Ovary (tissue), 9 donors: Measurements from ENCODE around the gene KCTD13. TPM values are rescaled to one million over a fixed set of nuclear protein-coding genes. Genes with fewer than 3 reads are reported as not detected.

Experiments used
- DNase-seq, 5 donors: peaks; one replicate each; pipeline ENCODE4 v3.0.0-alpha.2; 2019 to 2020
- H3K27ac ChIP-seq, 2 donors: fragments of 200-600 bp; one replicate each; pipeline versions ENCODE4 v1.5.1 to v1.8.0; 2019 to 2022
- H3K27me3 ChIP-seq: fragments of 200-600 bp; one replicate; pipeline ENCODE4 v1.8.0; 2022
- H3K36me3 ChIP-seq: fragments of 200-600 bp; sonication (generic); one replicate; pipeline ENCODE4 v1.5.1; 2019
- H3K4me1 ChIP-seq: one replicate; pipeline ENCODE4 v1.8.1; 2013; ENCODE audit warnings: mild to moderate bottlenecking, moderate library complexity; ENCODE audit not compliant: insufficient read depth
- H3K4me3 ChIP-seq: fragments of 200-600 bp; sonication (generic); one replicate; pipeline ENCODE4 v1.5.1; 2017
- H3K9me3 ChIP-seq, 2 donors: fragments of 200-600 bp in 1 of 2; sonication (generic) in 1 of 2; one replicate each; pipeline versions ENCODE4 v1.5.1 to v1.8.1; 2013 to 2019; ENCODE audit warnings: mild to moderate bottlenecking in 1 of 2, moderate library complexity in 1 of 2
- CTCF ChIP-seq, 3 donors: fragments of 450-650 bp in 2 of 3; fragments of 200-600 bp in 1 of 3; IDR thresholded peaks; one replicate each; pipeline versions ENCODE4 v1.5.1 to v1.8.0; 2016 to 2022; ENCODE audit warnings: antibody characterized with exemption in 3 of 3, mild to moderate bottlenecking in 1 of 3
- EP300 ChIP-seq: sonication (generic); formaldehyde crosslinking; IDR thresholded peaks from one replicate; pipeline ENCODE4 v1.6.1; 2017; ENCODE audit warnings: antibody characterized with exemption
- POLR2A ChIP-seq: fragments of 450-650 bp; IDR thresholded peaks from one replicate; pipeline ENCODE4 v1.6.1; 2017; ENCODE audit warnings: antibody characterized with exemption, mild to moderate bottlenecking, moderate library complexity
- WGBS, 3 donors: extraction: QIAGEN DNeasy Blood & Tissue Kit in 1 of 3; methylation state at CpG; one replicate each; pipeline versions ENCODE4 v1.1.5 to v1.1.7; 2013 to 2017; 5-methylcytosine and 5-hydroxymethylcytosine counted together
- intact Hi-C, 4 donors: fragments of 100-400 bp; cut with DNase I; formaldehyde crosslinking; loops; one replicate each; pipeline versions ENCODE4 v1.11.0 to v1.15.1; 2022 to 2023
- polyA plus RNA-seq, 2 donors: library from polyadenylated mRNA; stranded (reverse); fragments of 200-250 nt in 1 of 2; fragments of 350-450 nt in 1 of 2; fragmentation: Illumina TruSeq in 1 of 2; extraction: RNeasy Lipid Tissue Mini Kit (QIAGEN cat#74804) in 1 of 2; gene quantifications; one replicate each; pipeline ENCODE4 v1.2.3, GENCODE V29; 2013 to 2014
- total RNA-seq, 7 donors: library from RNA; depleted of rRNA in 2 of 7; stranded (reverse); fragments of >200 nt in 2 of 7; fragmentation: NEBNext Ultra II Directional in 3 of 7; extraction: Animal tissue kit (Norgen Biotek cat#: 25700) in 3 of 7; gene quantifications; one replicate each; pipeline versions ENCODE4 v1.1.0 to v1.2.4, GENCODE V29; 2016 to 2023
- donor health status: DM: no; HTN: no; CAD: no; lungs with moderate emphysema.
- donor health status: DM: no; HTN: no; CAD: no.
- donor health status: Bipolar disorder and iron deficiency.
- donor health status: DM: yes; HTN: yes; CAD: no.
- donor health status: DM: no; HTN: no; CAD: no.
- donor health status: DM: yes; HTN: yes; CAD: no.

Gene KCTD13
- total and polyA plus RNA-seq, 9 donors = 7.0 to 36.8 (median 23.3) TPM

GRCh38 chr16:29968205-29968604, 42.2 kb upstream of the KCTD13 start:
- DNase-seq = no peak
- H3K36me3 ChIP-seq = no peaks in the 10 kb centered on the region
- TF ChIP-seq POLR2A (no peak), EP300 (no peak), CTCF (IDR thresholded peaks at IDR 0.05) (no peak)
- 87 to 91% (median 90%) methylated on average over 4 of the region's 4 CpGs for WGBS, 3 donors
- H3K4me1 ChIP-seq = peaks cover 1% of the 10 kb centered on the region
- intact Hi-C loops = loop anchor here in 1 of 4 donors (5.0 kb wide), 1 partner anchor 44 kb away; the partner anchor contains the start of gene DOC2A
- H3K27me3 ChIP-seq = no peaks in the 10 kb centered on the region
- no peaks in the 10 kb centered on the region for H3K9me3 ChIP-seq
- H3K4me3 ChIP-seq = no peak overlapping the region
- no peak overlapping the region for H3K27ac ChIP-seq

- H3K36me3 ChIP-seq = no peaks in the 10 kb centered on the region
- no peaks in the 10 kb centered on the region for H3K9me3 ChIP-seq
- 72 to 84% (median 80%) methylated on average over 14 of the region's 14 CpGs for WGBS, 3 donors
- peak in 2 of 5 donors; percentile 36 to 49 for DNase-seq
- no peaks in the 10 kb centered on the region for H3K27me3 ChIP-seq
- TF ChIP-seq POLR2A (no peak), EP300 (no peak), CTCF (IDR thresholded peaks at IDR 0.05) (no peak)
- H3K27ac ChIP-seq = peak overlapping the region in 1 of 2 donors; percentile 84
- H3K4me1 ChIP-seq = peaks cover 4% of the 10 kb centered on the region
- H3K4me3 ChIP-seq = peak overlapping the region; percentile 68
- intact Hi-C loops = no loop called here
These were observed 37.2 kb upstream of the KCTD13 start for GRCh38 chr16:29963021-29963743.

- H3K4me3 ChIP-seq = peak overlapping the region; percentile 68
- no peaks in the 10 kb centered on the region for H3K9me3 ChIP-seq
- WGBS, 3 donors = 1 to 2% (median 1%) methylated on average over 18 of the region's 18 CpGs
- no peak for TF ChIP-seq EP300
- no peak for TF ChIP-seq POLR2A
- TF ChIP-seq CTCF (IDR thresholded peaks at IDR 0.05) = no peak
- peaks cover 4% of the 10 kb centered on the region for H3K4me1 ChIP-seq
- peak overlapping the region; percentile 75 to 84 for H3K27ac ChIP-seq
- intact Hi-C loops = no loop called here
- no peaks in the 10 kb centered on the region for H3K36me3 ChIP-seq
- H3K27me3 ChIP-seq = no peaks in the 10 kb centered on the region
- peak in 1 of 5 donors; percentile 27 for DNase-seq
These were observed 36.4 kb upstream of the KCTD13 start for GRCh38 chr16:29962344-29962994.

GRCh38 chr16:29961479-29962343, 35.7 kb upstream of the KCTD13 start, which contains the start of gene TMEM219:
TMEM219 (plus strand) TSS chr16:29962079; CDS start chr16:29963144, 1,065 bp downstream.
- H3K4me1 ChIP-seq = peaks cover 3% of the 10 kb centered on the region
- intact Hi-C loops = loop anchor here in 1 of 4 donors (2.0 kb wide), 1 partner anchor 35 kb away; the partner anchor contains the start of gene KCTD13
- DNase-seq = peak; percentile 89 to 96 (median 91)
- WGBS, 3 donors = 0% methylated on average over 52 to 75 of the region's 75 CpGs
- H3K4me3 ChIP-seq = peak within 1 kb of the TSS; percentile 68
- peak; percentile 28 to 94 (median 84) for TF ChIP-seq CTCF (IDR thresholded peaks at IDR 0.05)
- peak; percentile 59 for TF ChIP-seq POLR2A
- TF ChIP-seq EP300 = no peak
- no peaks in the 10 kb centered on the region for H3K36me3 ChIP-seq
- H3K27me3 ChIP-seq = no peaks in the 10 kb centered on the region
- peak within 1 kb of the TSS; percentile 75 to 84 for H3K27ac ChIP-seq
- no peaks in the 10 kb centered on the region for H3K9me3 ChIP-seq
